ENCODE data around the gene APIP.
"Not testable (repeated sequence)": the region's sequence is repeated elsewhere in the genome, so short reads cannot be mapped to it uniquely, and the experiment has no call there.

The APIP gene

DNA sequence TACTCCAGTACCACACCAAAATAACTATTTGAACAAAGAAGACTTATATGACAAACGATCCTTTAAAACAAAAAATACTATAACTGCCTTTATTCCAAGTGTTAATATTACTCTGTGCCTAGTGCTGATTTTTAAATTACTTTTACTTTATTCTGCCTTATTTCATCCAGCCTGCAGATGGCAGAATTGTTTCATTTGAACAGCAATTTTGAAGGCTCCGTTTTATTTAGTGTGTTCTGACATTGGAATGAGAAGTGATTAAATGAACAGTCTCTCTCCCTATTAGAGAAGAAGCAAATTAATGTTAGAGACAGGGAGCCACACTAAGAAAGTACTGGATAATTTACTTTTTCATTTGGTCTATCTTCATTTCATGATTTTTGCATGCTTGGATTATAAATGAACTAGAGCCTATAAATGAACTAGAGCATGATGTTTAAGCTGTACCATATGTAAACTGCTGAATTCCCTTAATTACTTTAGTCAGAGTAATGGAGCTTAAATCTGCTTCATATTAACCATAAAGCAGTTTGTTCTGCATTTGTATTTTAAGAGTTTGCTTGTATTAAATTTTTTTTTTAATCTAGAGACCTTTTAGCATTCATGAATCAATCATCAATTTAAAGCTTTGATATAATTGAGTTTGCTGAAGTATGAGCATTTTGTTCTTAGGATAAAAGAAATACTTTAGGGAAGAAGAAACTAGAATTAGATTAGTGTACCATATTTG lies 10.1 kb upstream of the APIP start:
- DNase-seq (ENCODE audit: low read depth in 2 of 2, low spot score in 1 of 2) = no peak

DNA sequence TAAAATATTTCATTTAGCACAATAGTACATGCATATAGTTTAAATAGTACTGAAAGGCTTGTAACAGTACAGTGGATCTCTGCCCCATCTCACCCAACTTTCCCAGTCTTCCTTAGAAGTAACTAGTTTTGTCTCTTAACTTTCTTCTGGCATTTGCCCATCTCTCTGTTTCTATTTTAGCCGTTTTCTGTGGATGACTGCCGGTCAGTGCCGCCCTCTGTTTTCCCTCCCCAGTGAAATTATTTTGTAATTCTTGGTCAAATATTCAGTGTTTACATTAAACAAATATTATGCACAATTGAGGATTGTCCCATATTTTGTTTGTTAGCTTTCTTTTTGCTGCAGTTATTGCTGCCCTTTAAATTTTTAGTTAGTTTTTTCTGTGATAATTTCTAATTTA lies 8.5 kb upstream of the APIP start:
- DNase-seq (ENCODE audit: low read depth in 2 of 2, low spot score in 1 of 2) = no peak

DNA sequence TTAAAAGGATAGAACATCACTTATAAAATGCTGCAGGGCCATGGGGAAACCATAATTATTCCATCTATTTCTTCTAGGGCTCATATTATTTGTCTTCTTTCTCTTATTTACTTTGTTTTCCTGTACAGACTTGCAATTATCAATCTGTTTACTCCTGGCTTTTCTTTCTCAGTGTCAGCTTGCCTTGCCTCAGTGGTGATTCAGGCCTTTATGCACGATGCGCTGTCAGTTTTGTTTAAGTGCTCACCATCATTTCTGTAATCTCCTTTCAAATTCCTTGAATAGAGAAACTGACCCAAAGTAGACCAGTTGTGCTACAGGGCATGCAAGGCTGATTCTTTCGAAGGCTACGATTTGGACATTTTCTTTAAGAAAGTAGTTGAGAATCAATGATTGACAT lies 5.0 kb upstream of the APIP start:
- DNase-seq (ENCODE audit: low read depth in 2 of 2, low spot score in 1 of 2) = no peak

DNA sequence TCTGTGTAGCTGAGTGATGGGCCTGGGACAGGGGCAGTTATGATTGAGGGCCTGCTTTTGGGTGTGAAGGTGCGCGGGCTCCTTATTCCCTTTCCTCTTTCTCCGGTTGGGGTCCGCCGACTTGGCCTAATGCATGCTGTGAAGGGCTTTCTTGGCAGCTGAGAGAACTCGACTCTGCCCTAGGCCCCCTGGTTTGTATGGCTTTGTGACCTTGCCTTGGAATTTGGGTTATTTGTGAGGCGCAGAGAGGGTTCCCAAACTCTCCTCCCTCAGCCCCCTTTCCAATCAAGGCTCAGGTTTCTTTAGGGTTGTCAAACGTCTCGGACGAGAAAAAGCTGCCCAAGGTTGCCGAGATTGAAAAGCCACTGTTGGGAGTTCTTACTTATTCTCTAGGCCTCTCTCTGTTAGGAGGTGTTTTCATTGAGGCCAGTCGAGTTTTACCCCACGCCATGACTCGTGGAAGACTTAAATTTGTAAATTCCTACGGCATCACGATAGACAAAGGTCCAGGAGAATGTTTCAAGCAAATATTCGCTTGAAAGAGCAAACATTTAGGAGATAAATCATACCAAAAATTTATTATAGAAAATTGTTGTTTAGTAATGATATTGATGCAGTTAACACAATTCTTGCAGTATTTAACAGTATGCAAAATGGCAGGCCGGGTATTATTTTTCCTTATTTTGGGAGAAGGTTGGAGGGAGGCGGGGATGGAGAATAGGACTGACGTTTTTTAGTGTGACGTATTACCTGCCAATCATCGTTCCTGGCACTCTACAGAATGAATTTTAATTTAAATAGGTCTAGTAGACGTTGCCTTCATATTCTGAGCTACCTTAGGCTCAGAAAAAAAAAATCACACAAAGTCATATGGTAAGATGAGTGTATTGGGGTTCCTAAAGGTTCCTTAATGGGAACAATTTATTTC lies 928 bp upstream of the APIP start:
- DNase-seq (ENCODE audit: low read depth in 2 of 2, low spot score in 1 of 2) = no peak

DNA sequence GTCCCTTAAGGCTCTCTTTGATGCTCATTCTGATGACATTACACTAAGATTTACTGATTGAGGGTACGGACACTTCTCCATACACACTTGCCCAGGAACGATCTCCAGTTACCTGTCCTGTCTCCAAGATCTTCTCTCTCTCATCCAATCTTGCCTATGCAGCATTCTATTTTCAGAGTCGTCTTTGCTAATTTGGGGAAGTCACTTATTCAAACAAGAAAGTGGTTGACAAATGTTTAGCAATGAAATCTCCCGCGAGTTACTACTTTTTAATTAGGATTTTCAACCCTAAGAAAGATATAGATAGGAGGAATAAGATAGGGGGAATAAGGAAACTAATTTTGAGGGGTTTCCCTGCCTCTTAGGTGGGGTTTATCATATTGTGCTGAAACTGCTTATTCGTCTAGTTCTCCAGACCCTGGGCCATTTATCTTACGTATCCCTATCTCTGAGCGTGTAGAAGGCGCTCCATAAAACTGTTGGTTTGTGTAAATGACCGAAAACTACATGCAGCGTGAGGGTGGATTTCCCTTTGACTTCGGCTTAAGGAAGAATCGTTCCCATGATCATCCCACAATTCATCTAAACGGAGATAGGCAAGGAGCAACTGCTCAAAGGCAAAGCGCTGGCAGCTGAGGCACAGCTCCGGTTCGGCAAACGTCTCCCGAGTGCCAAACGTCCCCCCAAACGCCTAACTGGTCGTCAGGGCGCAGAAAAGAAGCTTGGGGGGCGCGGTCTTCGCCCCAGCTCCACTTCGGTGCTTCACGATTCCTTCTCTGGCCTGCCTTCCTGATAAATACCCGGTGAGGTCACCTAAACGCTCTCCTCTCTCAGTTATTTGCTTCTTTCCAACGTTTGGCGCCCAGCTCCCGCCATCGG lies 804 bp downstream of the APIP start:
- DNase-seq (ENCODE audit: low read depth in 2 of 2, low spot score in 1 of 2) = no peak

DNA sequence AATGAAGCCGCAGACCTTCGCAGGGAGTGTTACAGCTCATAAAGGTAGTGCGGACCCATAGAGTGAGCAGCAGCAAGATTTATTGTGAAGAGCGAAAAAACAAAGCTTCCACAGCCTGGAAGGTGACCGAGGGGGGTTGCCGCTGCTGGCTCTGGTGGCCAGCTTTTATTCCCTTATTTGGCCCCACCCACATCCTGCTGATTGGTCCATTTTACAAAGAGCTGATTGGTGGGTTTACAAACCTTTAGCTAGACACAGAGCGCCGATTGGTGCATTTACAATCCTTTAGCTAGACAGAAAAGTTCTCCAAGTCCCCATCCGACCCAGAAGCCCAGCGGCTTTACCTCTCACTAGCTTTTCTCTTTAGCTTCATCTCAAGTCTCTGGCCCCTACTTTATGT lies 2.6 kb downstream of the APIP start:
- not testable (repeated sequence) for DNase-seq (ENCODE audit: low read depth in 2 of 2, low spot score in 1 of 2)

DNA sequence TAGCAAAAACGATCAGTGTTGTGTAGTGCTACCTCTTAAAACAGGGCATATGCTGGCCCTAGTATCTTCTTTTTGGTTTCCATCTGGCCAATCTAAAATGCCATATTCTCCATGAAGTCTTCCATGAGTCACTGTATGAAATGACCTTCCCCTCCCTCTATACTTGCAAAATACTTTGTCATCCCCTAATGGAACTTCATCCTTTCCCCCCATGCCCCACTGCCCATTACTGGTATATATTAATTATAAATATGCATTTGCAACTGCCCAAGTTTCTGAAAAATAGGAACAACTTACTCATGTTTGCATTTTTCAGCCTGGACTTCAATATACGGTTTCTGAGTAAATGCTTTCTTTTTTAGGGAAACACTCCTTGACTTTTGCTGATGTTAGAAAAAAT lies 4.5 kb downstream of the APIP start:
- DNase-seq (ENCODE audit: low read depth in 2 of 2, low spot score in 1 of 2) = no peak

DNA sequence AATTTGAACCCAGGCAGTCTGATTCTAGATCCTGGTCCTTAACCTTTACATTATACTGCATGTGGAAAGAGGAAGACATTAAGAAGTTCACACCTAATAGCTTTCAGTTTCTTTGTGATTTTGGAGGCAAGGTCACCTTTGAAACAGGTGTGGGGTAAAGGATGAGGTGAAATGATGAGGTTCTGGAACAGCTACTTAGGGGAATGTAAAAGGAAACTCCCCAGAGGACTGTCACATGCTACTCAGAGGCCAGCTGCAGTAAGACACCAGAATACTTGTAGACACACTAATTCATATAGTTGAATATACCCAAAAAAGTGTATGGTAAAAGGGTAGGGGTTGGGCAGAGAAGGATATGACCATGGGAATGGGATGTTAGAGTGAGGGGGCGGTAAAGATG lies 5.4 kb downstream of the APIP start:
- DNase-seq (ENCODE audit: low read depth in 2 of 2, low spot score in 1 of 2) = no peak

DNA sequence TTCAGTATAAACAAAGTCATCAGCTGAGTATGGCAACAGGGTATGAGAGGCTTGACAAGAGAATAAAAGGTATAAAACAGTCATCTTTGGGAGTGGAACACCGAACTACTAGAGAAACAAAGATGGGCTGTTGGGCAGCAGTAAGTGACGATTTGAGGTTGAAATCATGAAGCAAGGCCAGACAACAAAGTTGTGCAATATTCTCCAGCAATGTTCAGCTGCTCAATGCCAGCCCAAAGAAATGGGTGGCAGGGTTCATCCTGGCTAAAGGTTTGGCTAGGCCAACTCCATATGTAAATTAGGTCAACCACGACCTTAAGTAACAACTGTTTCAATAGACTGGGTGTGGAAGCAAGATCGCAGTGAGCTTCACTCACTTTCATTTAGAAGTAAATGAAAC lies 6.2 kb downstream of the APIP start:
- no peak for DNase-seq (ENCODE audit: low read depth in 2 of 2, low spot score in 1 of 2)

DNA sequence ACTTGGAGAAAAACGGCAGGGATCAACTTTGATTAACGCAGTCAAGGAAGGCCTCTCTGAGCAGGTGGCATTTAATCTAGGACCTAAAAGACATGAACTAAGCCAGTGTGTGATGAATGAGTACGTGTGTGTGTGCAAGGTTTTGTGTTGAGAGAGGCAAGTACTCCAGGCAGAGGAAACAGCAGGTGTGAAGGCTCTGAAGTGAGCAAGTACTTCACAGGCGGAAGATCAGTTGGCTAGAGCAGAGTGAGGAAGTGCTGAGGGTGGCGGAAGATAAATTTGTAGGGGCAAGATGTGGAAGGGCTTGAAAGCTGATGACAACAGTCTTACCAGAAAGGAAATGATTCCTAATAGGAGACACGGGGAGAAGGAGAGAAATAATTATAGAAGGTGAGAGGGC lies 6.8 kb downstream of the APIP start:
- no peak for DNase-seq (ENCODE audit: low read depth in 2 of 2, low spot score in 1 of 2)

DNA sequence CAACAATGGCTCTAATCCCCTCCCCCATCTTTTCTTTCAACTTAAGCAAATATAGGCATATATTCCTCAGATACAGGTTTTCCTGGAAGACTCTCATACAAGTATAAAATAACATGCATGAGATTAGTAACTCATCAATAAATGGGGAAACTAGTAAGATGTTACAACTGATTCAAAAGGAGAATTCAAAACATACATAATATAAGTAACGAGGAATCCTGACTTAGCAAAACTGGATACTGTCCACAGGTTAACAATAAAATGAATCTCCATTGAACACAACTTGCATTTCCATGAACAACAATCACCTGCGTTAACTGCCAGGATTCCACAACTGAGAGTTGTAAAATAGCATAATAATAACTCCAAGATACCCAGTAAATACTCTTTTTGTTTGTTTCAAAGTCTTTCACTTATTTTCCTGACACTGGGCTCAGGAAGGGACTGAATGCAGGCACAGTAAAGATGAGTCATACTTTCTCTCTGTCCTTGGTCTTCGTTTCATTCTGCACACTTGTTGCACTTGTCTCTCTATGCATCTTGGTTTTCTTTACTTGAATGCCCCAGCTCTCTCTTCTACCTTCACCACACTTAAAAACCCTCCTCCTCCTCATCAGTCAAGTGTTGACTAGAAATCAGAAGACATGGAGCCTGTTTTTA lies 8.1 kb downstream of the APIP start:
- DNase-seq (ENCODE audit: low read depth in 2 of 2, low spot score in 1 of 2) = no peak

DNA sequence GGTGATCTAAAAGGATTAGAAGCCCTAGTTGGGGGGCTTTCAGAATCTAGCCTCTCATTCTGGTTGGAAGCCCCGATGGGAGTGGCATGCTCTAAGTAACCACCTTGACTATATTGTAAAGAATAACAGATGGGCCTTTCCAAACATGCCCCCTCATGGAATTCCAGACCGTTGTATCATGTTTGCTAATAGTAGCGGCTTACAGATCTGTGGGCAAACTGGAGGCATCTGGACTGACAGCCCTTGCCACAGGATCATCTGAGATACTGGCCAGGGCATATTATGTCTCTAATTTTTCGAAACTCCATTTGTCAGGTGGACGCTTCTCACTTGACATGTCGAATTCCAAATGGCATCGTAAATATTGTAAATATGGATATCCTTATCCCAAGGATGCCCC lies 10.5 kb downstream of the APIP start:
- no peak for DNase-seq (ENCODE audit: low read depth in 2 of 2, low spot score in 1 of 2)

DNA sequence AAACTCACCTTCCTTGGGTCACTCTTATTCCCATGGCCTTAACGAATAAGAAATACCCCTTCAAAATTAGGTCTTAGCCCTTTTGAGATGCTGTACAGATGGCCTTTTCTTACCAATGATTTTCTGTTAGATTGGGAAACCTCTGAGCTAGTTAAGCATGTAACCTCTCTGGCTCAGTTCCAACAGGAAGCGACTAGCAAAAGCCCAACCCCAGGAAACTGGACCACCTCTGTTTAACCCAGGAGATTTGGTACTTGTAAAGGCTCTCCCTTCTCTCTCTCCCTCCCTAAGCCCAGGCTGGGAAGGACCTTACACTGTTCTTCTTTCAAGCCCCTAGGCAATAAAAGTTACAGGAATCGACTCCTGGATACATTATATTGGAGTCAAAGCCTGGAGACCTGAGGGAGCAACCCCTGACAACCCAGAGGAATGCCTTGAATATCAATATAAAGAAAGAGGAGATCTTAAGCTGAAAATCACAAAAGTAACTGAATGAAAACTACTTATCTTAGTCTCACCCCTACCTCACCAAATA lies 11.7 kb downstream of the APIP start:
- DNase-seq (ENCODE audit: low read depth in 2 of 2, low spot score in 1 of 2) = no peak

DNA sequence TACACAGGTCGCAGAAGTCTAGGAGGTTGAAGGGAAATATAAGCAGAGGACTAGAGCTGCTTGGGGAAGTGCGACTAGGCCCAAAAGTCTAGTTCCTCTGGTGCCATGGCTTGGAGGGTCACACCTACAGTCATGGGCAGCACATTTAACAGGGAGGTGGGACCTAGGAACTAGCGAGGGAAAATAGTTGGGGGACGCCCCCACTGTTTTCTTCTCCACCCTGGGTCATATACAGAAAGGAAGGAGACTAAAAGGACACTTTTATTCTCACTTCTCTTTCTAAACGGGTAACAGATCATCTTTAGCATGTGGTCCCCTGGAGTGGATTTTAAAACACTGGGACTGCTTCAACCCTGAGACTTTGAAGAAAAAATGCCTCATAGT lies 16.6 kb downstream of the APIP start:
- no peak for DNase-seq (ENCODE audit: low read depth in 2 of 2, low spot score in 1 of 2)

DNA sequence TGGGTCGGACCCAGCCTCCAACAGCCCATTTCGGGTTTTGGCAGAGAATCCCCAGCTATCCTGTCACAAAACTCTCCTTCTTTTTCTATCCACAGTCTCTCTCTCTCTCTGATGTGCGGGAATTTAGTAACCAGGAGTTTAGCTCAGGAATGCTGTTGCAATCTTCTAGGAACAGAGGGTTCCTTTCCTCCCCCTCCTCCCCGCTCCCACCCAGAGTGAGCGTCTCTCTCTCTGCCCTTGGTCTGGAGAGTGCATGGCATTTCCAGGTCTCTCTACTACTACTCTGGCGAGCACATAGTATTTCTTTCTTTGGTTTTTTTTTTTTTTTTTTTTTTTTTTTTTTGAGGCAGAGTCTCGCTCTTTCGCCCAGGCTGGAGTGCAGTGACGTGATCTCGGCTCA lies 17.7 kb downstream of the APIP start:
- no peak for DNase-seq (ENCODE audit: low read depth in 2 of 2, low spot score in 1 of 2)

DNA sequence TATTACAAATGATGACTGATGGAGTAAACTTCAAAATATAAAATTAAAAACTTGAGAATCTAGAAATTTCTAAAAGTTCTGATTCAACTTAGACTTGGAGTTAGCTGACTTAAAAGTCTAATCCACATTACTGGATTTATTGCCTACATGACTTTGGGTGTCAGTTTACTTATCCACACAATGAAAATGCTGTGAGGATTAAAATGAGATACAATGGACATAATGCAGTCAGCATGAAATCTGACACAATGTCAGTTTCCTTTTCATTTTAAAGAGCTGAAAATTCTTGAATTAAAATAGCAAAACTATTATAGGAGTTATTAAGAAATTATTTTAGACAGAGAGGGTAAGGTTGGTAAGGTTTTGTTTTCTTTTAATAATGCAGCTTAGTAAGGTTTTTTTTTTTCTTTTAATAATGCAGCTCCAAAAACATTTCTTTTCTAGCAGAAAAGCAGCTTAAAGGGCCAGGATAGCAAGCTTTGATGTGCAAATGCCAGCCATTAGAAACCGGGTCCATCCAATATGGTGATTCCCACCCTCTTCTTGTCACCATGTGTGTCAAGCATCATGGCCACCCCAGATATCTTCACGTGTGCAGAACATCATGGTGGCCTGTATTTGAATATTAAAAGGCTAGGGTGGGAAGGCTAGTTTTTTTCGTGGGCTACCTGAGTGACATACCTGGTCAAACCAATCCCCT lies 18.9 kb downstream of the APIP start:
- DNase-seq (ENCODE audit: low read depth in 2 of 2, low spot score in 1 of 2) = no peak

DNA sequence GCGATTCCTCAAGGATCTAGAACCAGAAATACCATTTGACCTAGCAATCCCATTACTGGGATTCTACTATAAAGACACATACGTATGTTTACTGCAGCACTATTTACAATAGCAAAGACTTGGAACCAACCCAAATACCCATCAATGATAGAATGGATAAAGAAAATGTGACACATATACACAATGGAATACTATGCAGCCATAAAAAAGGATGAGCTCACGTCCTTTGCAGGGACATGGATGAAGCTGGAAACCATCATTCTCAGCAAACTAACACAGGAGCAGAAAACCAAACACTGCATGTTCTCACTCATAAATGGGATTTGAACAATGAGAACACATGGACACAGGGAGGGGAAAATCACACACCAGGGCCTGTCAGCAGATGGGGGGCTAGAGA lies 20.0 kb downstream of the APIP start:
- not testable (repeated sequence) for DNase-seq (ENCODE audit: low read depth in 2 of 2, low spot score in 1 of 2)

DNA sequence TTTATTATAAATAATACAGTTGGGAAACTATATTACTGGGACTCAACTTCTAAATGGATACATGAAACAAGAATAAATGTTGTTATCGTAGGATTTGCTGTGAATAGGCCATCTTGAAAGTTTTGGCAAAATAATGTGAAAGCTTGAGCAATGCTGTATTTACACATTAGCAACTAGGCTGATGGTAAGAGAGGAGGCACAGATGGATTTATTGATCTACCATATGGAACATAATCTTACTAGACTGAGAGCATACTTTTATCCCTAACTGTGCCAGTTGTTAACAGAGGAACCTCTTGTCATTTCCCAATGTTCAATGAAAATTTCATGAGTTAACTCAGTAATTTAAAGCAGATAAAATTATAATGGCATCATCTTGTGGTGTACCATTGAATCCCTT lies 22.8 kb downstream of the APIP start:
- no peak for DNase-seq (ENCODE audit: low read depth in 2 of 2, low spot score in 1 of 2)

DNA sequence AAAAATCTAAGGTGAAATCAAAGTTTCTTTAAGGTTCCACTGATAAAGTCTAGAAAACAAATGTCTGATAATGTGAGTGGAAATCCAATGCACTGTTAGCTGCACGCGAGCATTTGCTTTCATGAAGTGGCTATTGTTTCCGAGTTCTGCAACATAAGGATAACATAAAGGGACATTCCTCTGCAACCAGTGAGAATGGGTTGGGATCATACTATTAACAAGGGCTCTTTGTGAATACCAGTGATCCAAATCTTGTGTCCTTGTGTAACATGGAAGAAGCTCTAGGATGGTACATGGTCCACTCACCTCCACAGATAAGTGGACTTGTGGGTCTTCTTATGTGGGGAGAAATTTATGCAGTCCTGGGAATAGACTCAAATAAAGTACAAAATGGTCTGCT lies 24.6 kb downstream of the APIP start:
- DNase-seq (ENCODE audit: low read depth in 2 of 2, low spot score in 1 of 2) = no peak

DNA sequence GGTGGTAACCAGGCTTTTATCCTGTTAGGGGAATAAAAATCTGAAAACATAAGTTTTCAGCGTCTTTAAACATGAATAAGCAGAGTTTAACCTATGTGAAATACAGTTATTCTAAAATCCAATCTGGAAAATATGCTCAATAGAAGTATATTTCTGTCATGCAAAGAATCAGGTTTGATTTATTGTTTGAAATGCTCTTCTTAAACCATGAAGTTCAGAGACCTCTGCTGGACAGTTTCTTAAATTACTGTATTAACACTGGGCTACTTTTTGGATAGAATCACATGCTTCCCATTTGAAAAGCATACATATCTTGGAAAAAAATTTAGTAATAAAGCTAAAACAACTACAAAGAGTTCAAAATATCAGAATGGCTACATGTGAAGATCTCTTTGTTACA lies 25.4 kb downstream of the APIP start:
- DNase-seq (ENCODE audit: low read depth in 2 of 2, low spot score in 1 of 2) = no peak

Measured in stimulated activated CD8-positive, alpha-beta memory T cell treated with anti-CD3 and anti-CD28 coated beads, Interleukin-4, amount 100 ng/mL, for 4 hours (primary cell).